H1 (cell line): ENCODE measurements around the gene ACER3.

Experiments used
- ATF3 ChIP-seq: IDR thresholded peaks from 2 replicates; pipeline ENCODE4 v1.6.1; 2011; ENCODE audit warnings: low read depth, mild to moderate bottlenecking, low read length; ENCODE audit not compliant: insufficient read depth
- EZH2 ChIP-seq: fragments of 200-600 bp; sonication (generic); IDR thresholded peaks from 2 replicates; pipeline ENCODE4 v1.7.1; 2012; ENCODE audit warnings: low read depth, mild to moderate bottlenecking, moderate library complexity, low read length, inconsistent platforms; ENCODE audit not compliant: severe bottlenecking
- GABPA ChIP-seq: IDR thresholded peaks from 2 replicates; pipeline ENCODE4 v1.6.1; 2011; ENCODE audit warnings: mild to moderate bottlenecking, low read length, moderate library complexity, borderline replicate concordance; ENCODE audit not compliant: insufficient read depth
- HDAC6 ChIP-seq: IDR thresholded peaks from one replicate; pipeline ENCODE4 v1.7.1; 2012; ENCODE audit warnings: low read depth, mild to moderate bottlenecking, inconsistent platforms, low read length, moderate library complexity
- JUND ChIP-seq: IDR thresholded peaks from 2 replicates; pipeline ENCODE4 v1.6.1; 2011; ENCODE audit warnings: mild to moderate bottlenecking, improper control_type of control experiment, low read length
- MAX ChIP-seq: IDR thresholded peaks from 2 replicates; pipeline ENCODE4 v1.6.1; 2012; ENCODE audit warnings: inconsistent platforms
- POLR2AphosphoS5 ChIP-seq: IDR thresholded peaks from 2 replicates; pipeline ENCODE4 v1.6.1; 2011; ENCODE audit warnings: low read depth, low read length
- RFX5 ChIP-seq: IDR thresholded peaks from 2 replicates; pipeline ENCODE4 v1.6.1; 2011; ENCODE audit warnings: low read depth, low read length, improper control_type of control experiment, borderline replicate concordance
- RNF2 ChIP-seq: fragments of 200-900, 300-1000 bp; sonication (generic); IDR thresholded peaks from 2 replicates; pipeline ENCODE4 v1.7.1; 2016; ENCODE audit warnings: borderline replicate concordance, low read depth, mild to moderate bottlenecking, antibody characterized with exemption, low read length; ENCODE audit not compliant: poor library complexity, severe bottlenecking; ENCODE audit errors: missing control alignments
- SUZ12 ChIP-seq: fragments of 200-600 bp; sonication (generic); IDR thresholded peaks from 2 replicates; pipeline ENCODE4 v1.6.1; 2012; ENCODE audit warnings: mild to moderate bottlenecking, inconsistent platforms, low read length, moderate library complexity, mixed read lengths
- ZNF274 ChIP-seq: IDR thresholded peaks from 2 replicates; pipeline ENCODE4 v1.7.0; 2012; ENCODE audit warnings: low read length, borderline replicate concordance; ENCODE audit errors: extremely low read depth

- TF ChIP-seq ZNF274 (no peak), ATF3 (no peak), RNF2 (no peak), SUZ12 (no peak), GABPA (no peak), HDAC6 (no peak), MAX (no peak), RFX5 (no peak), JUND (no peak), POLR2AphosphoS5 (no peak), EZH2 (no peak)
These were observed 18.7 kb upstream of the ACER3 start for GRCh38 chr11:76841923-76842452.
